ENCODE measurements around the gene SLC25A14. TPM values are rescaled to one million over a fixed set of nuclear protein-coding genes. Genes with fewer than 3 reads are reported as not detected.

SLC25A14 gene
- total and polyA plus RNA-seq, 10 of the 15 experiments (the other 5 are each of a cell fraction or from before 2014, with no cell fraction given) = 7.6 to 17.0 (median 14.0) TPM

DNA sequence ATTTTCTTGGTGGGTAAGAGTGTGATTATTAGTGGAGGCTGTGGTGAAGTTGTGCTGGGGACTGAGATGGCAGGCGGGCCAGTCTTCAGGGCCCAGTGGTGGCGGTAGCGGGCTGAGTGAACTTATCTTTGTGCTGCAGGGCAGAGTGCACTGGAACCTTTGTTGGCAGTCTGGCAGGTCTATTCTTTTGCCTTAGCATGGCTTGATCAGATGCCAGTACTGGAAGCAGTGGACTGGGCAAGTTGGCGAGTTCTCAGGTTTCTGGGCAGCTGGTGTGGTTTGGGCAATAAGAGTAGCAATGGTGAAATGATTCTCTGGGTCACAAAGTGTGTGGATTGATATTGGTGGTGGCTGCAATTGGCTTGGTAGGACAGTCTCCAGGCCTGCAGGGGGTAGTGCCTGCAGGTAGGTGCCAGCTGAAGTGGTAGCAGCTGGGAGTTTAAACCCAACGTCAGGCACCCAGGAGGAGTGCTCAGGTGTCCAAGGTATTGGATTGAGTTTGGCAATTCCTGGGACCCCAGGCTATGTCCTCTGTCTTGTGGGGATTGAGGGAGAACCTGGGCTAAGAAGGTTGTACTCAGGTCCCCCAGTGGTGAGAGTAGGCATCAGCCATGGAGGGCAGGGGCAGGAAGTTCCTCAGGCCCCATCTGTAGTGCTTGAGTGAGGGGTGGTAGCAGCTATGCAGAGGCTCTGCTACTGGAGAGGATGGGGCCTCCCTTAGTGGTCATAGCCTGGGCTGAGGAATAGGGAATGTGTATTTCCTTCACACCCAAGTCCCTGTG lies 34.9 kb upstream of the SLC25A14 start:
- SMC1A ChIA-PET (ENCODE audit: uncharacterized antibody, unreplicated experiment) = no interaction called here
- POLR2A ChIA-PET = no interaction called here
- WGBS (ENCODE audit: insufficient coverage, insufficient replicate concordance, low lambda C conversion rate, missing lambda C conversion rate) = 68% methylated on average over 5 of the region's 5 CpGs
- Histone ChIP-seq H3K4me2 (ENCODE audit: control insufficient read depth, insufficient read depth) (no peak overlapping the region), H3K4me1 (ENCODE audit: control insufficient read depth, insufficient read depth, low read length) (no peaks in the 10 kb centered on the region), H3K36me3 (ENCODE audit: control insufficient read depth in 2 of 2, insufficient read depth in 2 of 2, low read length in 1 of 2) (no peaks in the 10 kb centered on the region), H3K9me3 (replicated peaks; ENCODE audit: control insufficient read depth, insufficient read depth, low read length) (no peaks in the 10 kb centered on the region), H3K27me3 (replicated peaks in 1 of 2; ENCODE audit: control insufficient read depth in 2 of 2, insufficient read depth in 2 of 2, low read length in 1 of 2) (no peaks in the 10 kb centered on the region; a peak in 1 of 4 replicates), H3K79me2 (ENCODE audit: control insufficient read depth, insufficient read depth, low read length) (no peaks in the 10 kb centered on the region), H2AFZ (ENCODE audit: control insufficient read depth, low read depth, low read length) (no peak overlapping the region), H3K4me3 (no peak overlapping the region), H3K9ac (ENCODE audit: control insufficient read depth, insufficient read depth, low read length) (no peak overlapping the region), H3K27ac (ENCODE audit: control insufficient read depth, insufficient read depth) (no peak overlapping the region), H4K20me1 (ENCODE audit: control insufficient read depth, insufficient read depth) (no peaks in the 10 kb centered on the region)
- ATAC-seq = peak; percentile 41; the same call in 1 of the 3 replicates
- in situ Hi-C loops (cut with MboI) = no loop called here
- no peak for DNase-seq (ENCODE audit: low read depth, low spot score)
- FAIRE-seq = no peak
- intact Hi-C loops (cut with micrococcal nuclease; ENCODE audit: unreplicated experiment) = no loop called here
- RAD21 ChIA-PET (ENCODE audit: unreplicated experiment) = no interaction called here
- no TSS peak for BruUV-seq (replicated peaks)
- CTCF ChIA-PET = no interaction called here
- TF ChIP-seq EZH2 (IDR thresholded peaks at IDR 0.05; ENCODE audit: borderline replicate concordance, control insufficient read depth, low read depth, low read length) (no peak), IKZF2 (IDR thresholded peaks at IDR 0.05) (no peak), CUX1 (IDR thresholded peaks at IDR 0.05; ENCODE audit: insufficient replicate concordance, low read depth, low read length) (no peak), WRNIP1 (IDR thresholded peaks at IDR 0.05; ENCODE audit: borderline replicate concordance, low read depth, low read length) (no peak), SMARCA5 (IDR thresholded peaks at IDR 0.05) (no peak), TCF3 (IDR thresholded peaks at IDR 0.05; ENCODE audit: borderline replicate concordance, insufficient read depth, low read depth, low read length) (no peak), TCF12 (IDR thresholded peaks at IDR 0.05; ENCODE audit: low read depth, low read length) (no peak), NR2C2 (IDR thresholded peaks at IDR 0.05; ENCODE audit: borderline replicate concordance, control insufficient read depth, insufficient read length, low read depth) (no peak), CBX5 (IDR thresholded peaks at IDR 0.05; ENCODE audit: low read depth) (no peak), EGR1 (IDR thresholded peaks at IDR 0.05; ENCODE audit: borderline replicate concordance in 1 of 2, low read depth in 2 of 2, low read length in 2 of 2) (no peak), KDM1A (IDR thresholded peaks at IDR 0.05; ENCODE audit: borderline replicate concordance) (no peak)
- TF ChIP-seq, protein P1, sequence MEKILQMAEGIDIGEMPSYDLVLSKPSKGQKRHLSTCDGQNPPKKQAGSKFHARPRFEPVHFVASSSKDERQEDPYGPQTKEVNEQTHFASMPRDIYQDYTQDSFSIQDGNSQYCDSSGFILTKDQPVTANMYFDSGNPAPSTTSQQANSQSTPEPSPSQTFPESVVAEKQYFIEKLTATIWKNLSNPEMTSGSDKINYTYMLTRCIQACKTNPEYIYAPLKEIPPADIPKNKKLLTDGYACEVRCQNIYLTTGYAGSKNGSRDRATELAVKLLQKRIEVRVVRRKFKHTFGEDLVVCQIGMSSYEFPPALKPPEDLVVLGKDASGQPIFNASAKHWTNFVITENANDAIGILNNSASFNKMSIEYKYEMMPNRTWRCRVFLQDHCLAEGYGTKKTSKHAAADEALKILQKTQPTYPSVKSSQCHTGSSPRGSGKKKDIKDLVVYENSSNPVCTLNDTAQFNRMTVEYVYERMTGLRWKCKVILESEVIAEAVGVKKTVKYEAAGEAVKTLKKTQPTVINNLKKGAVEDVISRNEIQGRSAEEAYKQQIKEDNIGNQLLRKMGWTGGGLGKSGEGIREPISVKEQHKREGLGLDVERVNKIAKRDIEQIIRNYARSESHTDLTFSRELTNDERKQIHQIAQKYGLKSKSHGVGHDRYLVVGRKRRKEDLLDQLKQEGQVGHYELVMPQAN (conservative IDR thresholded peaks at IDR 0.05) = no peak
- TF ChIP-seq, protein P2, sequence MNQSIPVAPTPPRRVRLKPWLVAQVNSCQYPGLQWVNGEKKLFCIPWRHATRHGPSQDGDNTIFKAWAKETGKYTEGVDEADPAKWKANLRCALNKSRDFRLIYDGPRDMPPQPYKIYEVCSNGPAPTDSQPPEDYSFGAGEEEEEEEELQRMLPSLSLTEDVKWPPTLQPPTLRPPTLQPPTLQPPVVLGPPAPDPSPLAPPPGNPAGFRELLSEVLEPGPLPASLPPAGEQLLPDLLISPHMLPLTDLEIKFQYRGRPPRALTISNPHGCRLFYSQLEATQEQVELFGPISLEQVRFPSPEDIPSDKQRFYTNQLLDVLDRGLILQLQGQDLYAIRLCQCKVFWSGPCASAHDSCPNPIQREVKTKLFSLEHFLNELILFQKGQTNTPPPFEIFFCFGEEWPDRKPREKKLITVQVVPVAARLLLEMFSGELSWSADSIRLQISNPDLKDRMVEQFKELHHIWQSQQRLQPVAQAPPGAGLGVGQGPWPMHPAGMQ (IDR thresholded peaks at IDR 0.05; ENCODE audit: borderline replicate concordance) = no peak

All from GM12878 (cell line).